ENCODE data around the gene WWOX. TPM values are rescaled to one million over a fixed set of nuclear protein-coding genes. Genes with fewer than 3 reads are reported as not detected.

The WWOX gene
- total and polyA plus RNA-seq, 2 of the 8 experiments (the other 6 are each of a cell fraction or from before 2014, with no cell fraction given), result 5.4 to 16.7 TPM

GRCh38 chr16:78099271-78100111, at the start of gene WWOX (continued):
- TF ChIP-seq NANOG (IDR thresholded peaks at IDR 0.05; ENCODE audit: insufficient read depth, low read depth, low read length, poor library complexity, severe bottlenecking) (no peak), FOSL1 (IDR thresholded peaks at IDR 0.05; ENCODE audit: insufficient read depth, low read depth, low read length) (no peak), SAP30 (IDR thresholded peaks at IDR 0.05; ENCODE audit: insufficient read depth, insufficient replicate concordance, low read length) (peak; percentile 78), SRF (IDR thresholded peaks at IDR 0.05; ENCODE audit: low read depth, low read length) (peak; percentile 6; the same call in 1 of the 2 replicates), RFX5 (IDR thresholded peaks at IDR 0.05; ENCODE audit: borderline replicate concordance, low read depth, low read length) (peak; percentile 70; the same call in 1 of the 2 replicates), TCF12 (IDR thresholded peaks at IDR 0.05; ENCODE audit: low read depth, low read length) (0 out of 2 replicates have a peak, but pooled peaks have one; percentile 53), TAF7 (optimal IDR thresholded peaks at IDR 0.05; ENCODE audit: borderline replicate concordance, low read depth, low read length) (peak; percentile 53), CBX8 (IDR thresholded peaks at IDR 0.05; ENCODE audit: borderline replicate concordance, low read depth, low read length) (no peak), KDM1A (IDR thresholded peaks at IDR 0.05; ENCODE audit: borderline replicate concordance, low read length) (no peak), TBP (IDR thresholded peaks at IDR 0.05; ENCODE audit: low read depth, low read length) (peak; percentile 64; the same call in 1 of the 2 replicates), NRF1 (IDR thresholded peaks at IDR 0.05; ENCODE audit: low read depth, low read length) (peak; percentile 63), CREB1 (IDR thresholded peaks at IDR 0.05) (peak; percentile 71), TAF1 (IDR thresholded peaks at IDR 0.05; ENCODE audit: low read depth, low read length) (peak; percentile 61; the same call in 1 of the 2 replicates), POU5F1 (IDR thresholded peaks at IDR 0.05; ENCODE audit: low read depth, low read length) (no peak), CHD1 (IDR thresholded peaks at IDR 0.05; ENCODE audit: low read depth, low read length) (no peak), USF2 (IDR thresholded peaks at IDR 0.05; ENCODE audit: low read length) (no peak), SP4 (IDR thresholded peaks at IDR 0.05; ENCODE audit: low read length) (peak; percentile 79; the same call in 1 of the 2 replicates), MAFK (IDR thresholded peaks at IDR 0.05; ENCODE audit: low read depth, low read length) (no peak), CHD2 (IDR thresholded peaks at IDR 0.05; ENCODE audit: low read length) (peak; percentile 84), HDAC2 (IDR thresholded peaks at IDR 0.05; ENCODE audit: borderline replicate concordance in 1 of 2, low read depth in 2 of 2, low read length in 2 of 2) (peak in 1 of 2 experiments; percentile 56; a peak in 2 of 4 replicates)
- TF ChIP-seq, protein P1, sequence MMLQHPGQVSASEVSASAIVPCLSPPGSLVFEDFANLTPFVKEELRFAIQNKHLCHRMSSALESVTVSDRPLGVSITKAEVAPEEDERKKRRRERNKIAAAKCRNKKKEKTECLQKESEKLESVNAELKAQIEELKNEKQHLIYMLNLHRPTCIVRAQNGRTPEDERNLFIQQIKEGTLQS (IDR thresholded peaks at IDR 0.05; ENCODE audit: insufficient read depth, low read depth, low read length), result 0 out of 2 replicates have a peak, but pooled peaks have one; percentile 53
- TF ChIP-seq, protein P2, sequence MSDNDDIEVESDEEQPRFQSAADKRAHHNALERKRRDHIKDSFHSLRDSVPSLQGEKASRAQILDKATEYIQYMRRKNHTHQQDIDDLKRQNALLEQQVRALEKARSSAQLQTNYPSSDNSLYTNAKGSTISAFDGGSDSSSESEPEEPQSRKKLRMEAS (IDR thresholded peaks at IDR 0.05), result peak; percentile 47; the same call in 1 of the 2 replicates

Measured in H1 (cell line).